Upper lobe of right lung (tissue), 1 donor: Measurements from ENCODE around the gene GJE1. TPM values are rescaled to one million over a fixed set of nuclear protein-coding genes. Genes with fewer than 3 reads are reported as not detected.

Source experiments
- ATAC-seq: fragments of 200-7000 bp; cut with Tn5 transposase; one replicate; pipeline ENCODE4 v1.9.1; 2020; ENCODE audit warnings: mild to moderate bottlenecking, moderate library complexity
- DNase-seq: peaks from one replicate; pipeline ENCODE4 v3.0.0-alpha.2; 2020
- H3K27ac ChIP-seq: fragments of 200-600 bp; one replicate; pipeline ENCODE4 v1.8.0; 2022
- H3K27me3 ChIP-seq: fragments of 200-600 bp; one replicate; pipeline ENCODE4 v1.8.0; 2022; ENCODE audit warnings: mild to moderate bottlenecking
- H3K36me3 ChIP-seq: fragments of 200-600 bp; one replicate; pipeline ENCODE4 v1.8.0; 2022
- H3K4me1 ChIP-seq: fragments of 200-600 bp; one replicate; pipeline ENCODE4 v1.8.0; 2022
- H3K4me3 ChIP-seq: fragments of 200-600 bp; one replicate; pipeline ENCODE4 v1.8.0; 2022; ENCODE audit warnings: mild to moderate bottlenecking
- H3K9me3 ChIP-seq: fragments of 200-600 bp; one replicate; pipeline ENCODE4 v1.8.0; 2022
- intact Hi-C: fragments of 100-400 bp; cut with DNase I; formaldehyde crosslinking; loops from one replicate; pipeline ENCODE4 v1.11.0; 2022
- total RNA-seq: library from RNA; stranded (reverse); fragmentation: NEBNext Ultra II Directional; extraction: Animal tissue kit (Norgen Biotek cat#: 25700); gene quantifications from one replicate; pipeline ENCODE4 v1.2.1, GENCODE V29; 2021
- TF ChIP-seq, protein P1 (sequence below): fragments of 200-600 bp; IDR thresholded peaks from one replicate; pipeline ENCODE4 v1.8.0; 2022; ENCODE audit warnings: antibody characterized with exemption
- donor health status: DM: no; HTN: yes; CAD: no; lungs with severe emphysema.

The GJE1 gene
- total RNA-seq, 1 donor from 2014 or later = not detected

DNA sequence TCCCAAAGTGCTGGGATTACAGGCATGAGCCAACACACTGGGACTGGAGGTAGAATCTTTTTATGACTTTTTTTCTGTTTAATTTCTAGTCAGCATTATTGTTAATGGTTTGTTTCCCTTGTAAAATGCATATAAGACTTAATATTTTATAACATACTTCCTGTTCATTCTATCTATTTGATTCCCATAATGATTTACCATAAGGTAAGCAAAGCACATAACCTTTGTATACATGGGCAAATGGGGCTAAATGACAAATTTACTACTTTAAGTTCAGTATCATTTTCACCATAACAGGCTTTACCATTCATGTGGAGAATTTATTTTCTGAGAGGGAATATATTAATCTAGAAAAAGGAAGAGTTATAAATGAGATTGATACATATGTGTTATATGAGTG is 38.6 kb downstream of the GJE1 start:
- Histone ChIP-seq H3K4me3 (no peak overlapping the region), H3K27me3 (no peaks in the 10 kb centered on the region), H3K9me3 (no peaks in the 10 kb centered on the region), H3K4me1 (no peaks in the 10 kb centered on the region), H3K36me3 (peaks cover 86% of the 10 kb centered on the region), H3K27ac (no peak overlapping the region)
- intact Hi-C loops = no loop called here
- DNase-seq (no peak), ATAC-seq (no peak)
- TF ChIP-seq, protein P1, sequence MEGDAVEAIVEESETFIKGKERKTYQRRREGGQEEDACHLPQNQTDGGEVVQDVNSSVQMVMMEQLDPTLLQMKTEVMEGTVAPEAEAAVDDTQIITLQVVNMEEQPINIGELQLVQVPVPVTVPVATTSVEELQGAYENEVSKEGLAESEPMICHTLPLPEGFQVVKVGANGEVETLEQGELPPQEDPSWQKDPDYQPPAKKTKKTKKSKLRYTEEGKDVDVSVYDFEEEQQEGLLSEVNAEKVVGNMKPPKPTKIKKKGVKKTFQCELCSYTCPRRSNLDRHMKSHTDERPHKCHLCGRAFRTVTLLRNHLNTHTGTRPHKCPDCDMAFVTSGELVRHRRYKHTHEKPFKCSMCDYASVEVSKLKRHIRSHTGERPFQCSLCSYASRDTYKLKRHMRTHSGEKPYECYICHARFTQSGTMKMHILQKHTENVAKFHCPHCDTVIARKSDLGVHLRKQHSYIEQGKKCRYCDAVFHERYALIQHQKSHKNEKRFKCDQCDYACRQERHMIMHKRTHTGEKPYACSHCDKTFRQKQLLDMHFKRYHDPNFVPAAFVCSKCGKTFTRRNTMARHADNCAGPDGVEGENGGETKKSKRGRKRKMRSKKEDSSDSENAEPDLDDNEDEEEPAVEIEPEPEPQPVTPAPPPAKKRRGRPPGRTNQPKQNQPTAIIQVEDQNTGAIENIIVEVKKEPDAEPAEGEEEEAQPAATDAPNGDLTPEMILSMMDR = no peak

DNA sequence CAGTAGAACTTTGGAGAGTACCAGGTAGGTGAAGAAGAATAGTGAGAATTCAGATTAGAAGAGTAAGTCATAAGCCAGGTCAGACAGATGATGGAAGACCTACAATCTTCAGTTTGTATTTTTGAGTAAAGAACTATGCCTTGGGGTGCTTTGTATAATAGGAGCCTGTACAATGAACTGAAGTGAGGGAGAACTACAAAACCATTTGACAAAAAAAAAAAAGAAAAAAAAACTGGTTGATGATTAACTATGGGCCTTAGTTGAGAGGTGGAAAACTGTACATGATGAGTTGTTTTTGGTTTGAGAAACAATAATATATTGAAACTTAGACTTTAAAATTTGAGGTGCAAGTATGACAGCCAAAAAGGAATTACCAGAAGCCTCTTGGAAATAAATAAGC is 40.0 kb downstream of the GJE1 start:
- H3K27ac ChIP-seq = no peak overlapping the region
- no peak for ATAC-seq
- H3K4me1 ChIP-seq = no peaks in the 10 kb centered on the region
- H3K36me3 ChIP-seq = peaks cover 72% of the 10 kb centered on the region
- H3K9me3 ChIP-seq = no peaks in the 10 kb centered on the region
- TF ChIP-seq, protein P1 = no peak
- no peak for DNase-seq
- H3K27me3 ChIP-seq = no peaks in the 10 kb centered on the region
- intact Hi-C loops = no loop called here
- H3K4me3 ChIP-seq = no peak overlapping the region

DNA sequence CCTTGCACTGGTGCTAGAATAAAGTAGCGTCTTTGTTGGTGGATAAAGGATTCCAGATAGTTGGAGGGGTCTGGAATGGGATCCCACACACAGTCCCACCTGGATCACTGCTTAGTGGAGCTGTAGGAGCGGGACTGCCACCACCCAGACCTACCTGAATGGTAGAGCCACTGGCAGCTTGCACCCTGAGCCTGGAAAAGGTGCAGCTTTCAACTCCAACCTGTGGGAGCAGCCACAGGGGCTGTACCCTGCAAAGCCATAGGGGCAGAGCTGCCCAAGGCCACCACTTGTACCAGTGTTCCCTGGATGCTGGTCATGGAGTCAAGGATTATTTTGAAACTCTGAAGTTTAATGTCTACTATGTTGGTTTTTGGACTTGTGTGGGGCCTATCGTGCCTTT is 41.3 kb downstream of the GJE1 start:
- ATAC-seq = no peak

DNA sequence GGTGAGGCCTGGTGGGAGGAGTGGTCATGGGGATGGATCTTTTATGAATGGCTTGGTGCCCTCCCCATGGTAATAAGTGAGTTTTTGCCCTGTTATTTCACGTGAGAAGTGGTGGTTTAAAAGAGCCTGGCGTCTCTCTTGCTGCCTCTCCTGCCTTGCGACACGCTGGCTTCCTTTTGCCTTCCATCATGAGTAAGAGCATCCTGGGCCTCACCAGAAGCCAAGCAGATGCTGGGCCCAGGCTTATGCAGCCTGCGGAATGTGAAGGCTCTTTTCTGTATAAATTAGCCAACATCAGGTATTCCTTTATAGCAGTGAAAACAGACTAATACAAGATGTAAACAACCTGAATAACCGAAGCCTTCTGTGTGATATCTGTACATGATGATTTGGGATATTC is 42.0 kb downstream of the GJE1 start:
- no peak overlapping the region for H3K4me3 ChIP-seq
- no peak for ATAC-seq
- peaks cover 55% of the 10 kb centered on the region for H3K36me3 ChIP-seq
- H3K27ac ChIP-seq = no peak overlapping the region
- DNase-seq = no peak
- no peaks in the 10 kb centered on the region for H3K4me1 ChIP-seq
- H3K27me3 ChIP-seq = no peaks in the 10 kb centered on the region
- no peaks in the 10 kb centered on the region for H3K9me3 ChIP-seq
- TF ChIP-seq, protein P1 = no peak
- intact Hi-C loops = no loop called here

More for the DNA sequence above, 41.3 kb downstream of the GJE1 start:
- intact Hi-C loops = no loop called here
- TF ChIP-seq, protein P1 = no peak
- Histone ChIP-seq H3K27ac (no peak overlapping the region), H3K4me3 (no peak overlapping the region), H3K36me3 (peaks cover 63% of the 10 kb centered on the region), H3K9me3 (no peaks in the 10 kb centered on the region), H3K27me3 (no peaks in the 10 kb centered on the region), H3K4me1 (no peaks in the 10 kb centered on the region)
- no peak for DNase-seq

DNA sequence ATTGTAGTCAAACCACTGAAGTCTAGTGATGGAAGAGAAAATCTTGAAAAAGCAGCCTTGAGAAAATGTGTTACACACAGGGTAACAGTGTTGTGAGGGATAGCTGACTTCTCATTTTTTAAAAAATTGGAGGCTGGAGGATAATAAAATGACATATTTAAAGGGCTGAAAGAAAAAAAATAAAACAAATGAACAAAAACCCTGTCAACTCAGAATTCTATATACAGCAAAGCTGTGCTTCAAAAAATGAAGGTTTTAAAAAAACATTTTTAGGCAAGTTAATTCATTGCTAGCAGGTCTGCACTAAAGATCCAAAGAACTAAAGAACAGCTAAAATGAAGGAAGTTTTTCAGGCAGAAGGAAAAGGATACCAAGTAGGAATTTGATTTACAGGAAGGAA is 45.4 kb downstream of the GJE1 start:
- Histone ChIP-seq H3K4me1 (no peaks in the 10 kb centered on the region), H3K36me3 (peaks cover 21% of the 10 kb centered on the region), H3K27me3 (no peaks in the 10 kb centered on the region), H3K27ac (no peak overlapping the region), H3K9me3 (no peaks in the 10 kb centered on the region), H3K4me3 (no peak overlapping the region)
- ATAC-seq (no peak), DNase-seq (no peak)
- TF ChIP-seq, protein P1 = no peak
- intact Hi-C loops = no loop called here

DNA sequence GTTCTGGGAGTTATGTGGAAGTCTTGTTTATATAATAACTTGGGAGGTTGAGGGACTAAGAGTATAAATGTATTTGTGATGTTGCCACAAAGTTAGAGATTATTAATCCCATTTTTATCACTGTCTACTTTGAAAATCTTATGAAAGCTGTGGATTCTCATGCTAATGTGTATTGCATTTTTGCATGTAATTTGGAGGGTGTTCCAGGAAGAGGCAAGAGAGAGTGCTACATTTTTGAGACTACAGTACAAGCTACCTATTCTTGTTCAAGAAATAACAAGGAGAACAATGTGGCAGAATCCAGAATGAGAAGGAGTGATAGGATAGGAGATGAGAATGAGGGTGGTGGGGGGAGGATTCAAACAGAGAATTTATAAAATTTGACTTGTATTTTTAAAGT is 49.3 kb downstream of the GJE1 start:
- no peak for ATAC-seq
- Histone ChIP-seq H3K9me3 (no peaks in the 10 kb centered on the region), H3K27me3 (no peaks in the 10 kb centered on the region), H3K36me3 (no peaks in the 10 kb centered on the region), H3K4me1 (no peaks in the 10 kb centered on the region), H3K27ac (no peak overlapping the region), H3K4me3 (no peak overlapping the region)
- TF ChIP-seq, protein P1 = no peak
- intact Hi-C loops = no loop called here
- DNase-seq = no peak
